Fibroblast of lung (primary cell): Measurements from ENCODE around the gene STEAP2.

Source experiments
- EZH2 ChIP-seq: IDR thresholded peaks from 2 replicates; pipeline ENCODE4 v1.5.1; 2012; ENCODE audit warnings: low read length, control low read depth, mild to moderate bottlenecking; ENCODE audit errors: missing control alignments
- TF ChIP-seq, protein P1 (sequence below), 2 donors: IDR thresholded peaks in 1 of 2; conservative IDR thresholded peaks in 1 of 2; 1 replicate in 1 of 2; 2 replicates in 1 of 2; pipeline ENCODE4 v1.5.1; 2011 to 2012; ENCODE audit warnings: low read length in 2 of 2, control low read depth in 1 of 2, inconsistent platforms in 1 of 2, low read depth in 1 of 2, mild to moderate bottlenecking in 1 of 2

DNA sequence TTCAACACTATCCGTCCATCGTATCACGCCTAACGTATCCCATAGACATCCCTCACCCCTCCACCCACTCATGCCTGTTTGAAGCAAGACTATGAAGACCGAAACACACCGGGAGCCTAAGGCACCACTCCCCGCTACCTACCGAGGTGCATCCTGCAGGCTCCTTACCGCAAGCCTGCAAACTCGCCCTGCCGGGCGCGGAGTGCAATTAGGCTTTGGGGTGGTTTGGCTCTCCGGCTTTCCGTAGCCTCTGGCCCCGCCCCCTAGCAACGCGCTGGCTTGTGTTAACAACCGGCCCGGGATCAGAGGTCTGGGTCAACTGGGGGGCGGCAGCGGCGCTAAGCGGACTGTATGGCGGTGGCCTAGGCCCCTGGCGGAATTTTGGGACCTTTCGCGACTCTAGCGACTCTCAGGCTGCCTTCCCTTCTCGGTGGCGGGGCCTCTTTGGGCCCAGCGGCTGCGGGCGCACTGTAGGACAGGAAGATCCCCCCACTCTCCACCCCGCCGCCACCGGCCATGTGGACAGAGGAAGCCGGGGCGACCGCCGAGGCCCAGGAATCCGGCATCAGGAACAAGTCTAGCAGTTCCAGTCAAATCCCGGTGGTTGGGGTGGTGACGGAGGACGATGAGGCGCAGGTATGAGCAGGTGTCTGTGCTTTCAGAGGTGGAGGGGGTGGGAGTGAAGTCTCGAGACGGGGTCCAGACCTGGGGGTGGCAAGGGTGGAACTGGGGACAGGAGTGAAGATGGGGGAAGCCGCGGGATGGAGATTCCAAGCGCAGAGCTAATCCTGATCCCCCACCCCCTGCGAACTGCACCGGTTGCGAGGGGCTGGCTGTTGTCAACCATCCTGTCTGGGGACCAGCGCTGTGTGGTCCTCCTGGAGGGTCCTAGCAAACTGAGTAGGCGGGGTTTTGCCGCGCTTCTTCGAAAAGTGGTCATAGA is 33.6 kb downstream of the STEAP2 start, which contains the start of gene CFAP69:
- TF ChIP-seq, protein P1, sequence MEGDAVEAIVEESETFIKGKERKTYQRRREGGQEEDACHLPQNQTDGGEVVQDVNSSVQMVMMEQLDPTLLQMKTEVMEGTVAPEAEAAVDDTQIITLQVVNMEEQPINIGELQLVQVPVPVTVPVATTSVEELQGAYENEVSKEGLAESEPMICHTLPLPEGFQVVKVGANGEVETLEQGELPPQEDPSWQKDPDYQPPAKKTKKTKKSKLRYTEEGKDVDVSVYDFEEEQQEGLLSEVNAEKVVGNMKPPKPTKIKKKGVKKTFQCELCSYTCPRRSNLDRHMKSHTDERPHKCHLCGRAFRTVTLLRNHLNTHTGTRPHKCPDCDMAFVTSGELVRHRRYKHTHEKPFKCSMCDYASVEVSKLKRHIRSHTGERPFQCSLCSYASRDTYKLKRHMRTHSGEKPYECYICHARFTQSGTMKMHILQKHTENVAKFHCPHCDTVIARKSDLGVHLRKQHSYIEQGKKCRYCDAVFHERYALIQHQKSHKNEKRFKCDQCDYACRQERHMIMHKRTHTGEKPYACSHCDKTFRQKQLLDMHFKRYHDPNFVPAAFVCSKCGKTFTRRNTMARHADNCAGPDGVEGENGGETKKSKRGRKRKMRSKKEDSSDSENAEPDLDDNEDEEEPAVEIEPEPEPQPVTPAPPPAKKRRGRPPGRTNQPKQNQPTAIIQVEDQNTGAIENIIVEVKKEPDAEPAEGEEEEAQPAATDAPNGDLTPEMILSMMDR (conservative IDR thresholded peaks at IDR 0.05 in 1 of 2, IDR thresholded peaks at IDR 0.05 in 1 of 2; ENCODE audit: low read depth in 1 of 2, low read length in 2 of 2) = peak; percentile 33 to 46
- no peak for TF ChIP-seq EZH2
